Smooth muscle cell (in vitro differentiated cells): ENCODE results near the gene ARSD. TPM values are rescaled to one million over a fixed set of nuclear protein-coding genes. Genes with fewer than 3 reads are reported as not detected.
A peak's percentile ranks its signal among the peaks of the same experiment; 100 is the strongest.

Experiments used
- DNase-seq: peaks from one replicate; lab custom pipeline; 2025; ENCODE audit not compliant: unreplicated experiment; lab: John Stamatoyannopoulos, UW
- H2AFZ ChIP-seq: fragments of 200-600 bp; sonication (generic); 2 replicates; pipeline ENCODE4 v1.6.0; 2016; ENCODE audit warnings: antibody characterized with exemption, low read depth, mild to moderate bottlenecking
- H3F3A ChIP-seq: fragments of 200-600 bp; sonication (generic); 2 replicates; pipeline ENCODE4 v1.6.0; 2017; ENCODE audit warnings: antibody characterized with exemption, low read depth
- H3K27ac ChIP-seq: fragments of 200-600 bp; sonication (generic); 2 replicates; pipeline ENCODE4 v1.5.1; 2016; ENCODE audit warnings: low read depth, mild to moderate bottlenecking
- H3K27me3 ChIP-seq: fragments of 200-600 bp; sonication (generic); 2 replicates; pipeline ENCODE4 v1.6.1; 2016; ENCODE audit warnings: low read depth, mild to moderate bottlenecking
- H3K36me3 ChIP-seq: fragments of 200-600 bp; sonication (generic); 2 replicates; pipeline ENCODE4 v1.5.1; 2016; ENCODE audit warnings: low read depth
- H3K4me1 ChIP-seq: fragments of 200-600 bp; sonication (generic); 2 replicates; pipeline ENCODE4 v1.5.1; 2016; ENCODE audit warnings: low read depth
- H3K4me2 ChIP-seq: fragments of 200-600 bp; sonication (generic); 2 replicates; pipeline ENCODE4 v1.6.0; 2016; ENCODE audit warnings: mild to moderate bottlenecking
- H3K4me3 ChIP-seq: fragments of 200-600 bp; sonication (generic); 2 replicates; pipeline ENCODE4 v1.5.1; 2016; ENCODE audit warnings: mild to moderate bottlenecking
- H3K79me2 ChIP-seq: fragments of 200-600 bp; sonication (generic); 2 replicates; pipeline ENCODE4 v1.6.0; 2016; ENCODE audit warnings: low read depth, mild to moderate bottlenecking
- H3K9ac ChIP-seq: fragments of 200-600 bp; sonication (generic); 2 replicates; pipeline ENCODE4 v1.6.0; 2016; ENCODE audit warnings: low read depth
- H3K9me3 ChIP-seq: fragments of 200-600 bp; sonication (generic); replicated peaks from 2 replicates; pipeline ENCODE4 v1.5.1; 2016; ENCODE audit warnings: low read depth
- H4K20me1 ChIP-seq: fragments of 200-600 bp; sonication (generic); 2 replicates; pipeline ENCODE4 v1.6.0; 2016; ENCODE audit warnings: low read depth
- WGBS: methylation state at CpG from one replicate; pipeline ENCODE4 v1.1.7; 2016; ENCODE audit warnings: low lambda C conversion rate; 5-methylcytosine and 5-hydroxymethylcytosine counted together
- polyA plus RNA-seq: library from polyadenylated mRNA; unstranded; fragments of >200 nt; fragmentation: Nextera tagmentation; extraction: Ambion mirVana; gene quantifications from 2 replicates; pipeline ENCODE4 v1.2.1, GENCODE V29; 2016
- total RNA-seq: library from RNA; depleted of rRNA; stranded (reverse); fragments of >200 nt; gene quantifications from 2 replicates; pipeline ENCODE4 v1.2.3, GENCODE V29; 2014
- TF ChIP-seq, protein P1 (sequence below): fragments of 200-600 bp; sonication (generic); IDR thresholded peaks from 2 replicates; pipeline ENCODE4 v1.5.1; 2017; ENCODE audit warnings: borderline replicate concordance, mild to moderate bottlenecking, antibody characterized with exemption; ENCODE audit not compliant: insufficient read depth, poor library complexity, severe bottlenecking

Gene ARSD
- total and polyA plus RNA-seq, 2 experiments from 2014 or later = 21.1 to 30.7 TPM

DNA sequence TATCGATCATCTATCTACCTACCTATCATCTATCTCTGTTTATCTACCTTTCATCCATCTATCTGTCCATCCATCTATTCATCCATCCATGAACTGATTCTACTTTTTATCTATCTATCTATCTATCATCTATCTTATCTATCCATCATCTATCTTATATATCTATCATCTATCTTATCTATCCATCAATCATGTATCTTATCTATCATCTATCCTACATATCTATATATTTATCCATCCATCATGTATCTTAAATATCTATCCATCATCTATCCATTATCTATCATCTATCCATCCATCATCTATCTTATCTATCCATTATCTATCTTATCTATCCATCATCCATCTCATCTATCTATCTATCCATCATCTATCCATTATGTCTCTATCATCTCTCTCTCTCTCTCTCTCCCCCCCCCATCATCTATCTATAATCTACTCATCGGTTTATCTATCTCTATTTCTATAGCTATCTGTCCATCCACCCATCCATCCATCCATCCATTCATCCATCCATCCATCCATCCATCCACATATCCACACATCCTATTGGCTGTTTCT is 20.9 kb downstream of the ARSD start:
- WGBS = 98% methylated on average over 2 of the region's 2 CpGs
- H3K4me1 ChIP-seq = no peaks in the 10 kb centered on the region

DNA sequence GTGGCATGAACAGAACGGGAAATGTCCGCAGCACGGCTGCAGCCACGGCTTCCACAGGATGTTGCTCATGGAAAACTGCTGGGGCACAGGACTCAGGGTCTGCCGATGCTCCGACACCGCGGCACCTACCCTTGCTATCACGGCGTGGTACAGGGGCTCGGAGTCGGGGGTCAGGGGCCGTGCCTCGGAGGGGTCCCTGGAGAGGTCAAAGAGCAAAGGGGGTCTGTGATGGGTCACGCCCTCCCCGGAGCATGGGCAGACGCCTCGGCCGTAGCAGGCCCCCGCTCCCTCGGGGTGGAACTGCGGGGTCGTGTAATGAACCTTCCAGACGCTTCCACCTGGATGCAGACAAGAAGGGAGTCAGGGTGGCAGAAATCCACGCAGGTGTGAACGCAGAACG is 21.8 kb downstream of the ARSD start:
- Histone ChIP-seq H2AFZ (no peak overlapping the region), H3K4me1 (no peaks in the 10 kb centered on the region), H3K9me3 (no peaks in the 10 kb centered on the region), H3K4me3 (no peak overlapping the region), H3K36me3 (no peaks in the 10 kb centered on the region), H3K79me2 (no peaks in the 10 kb centered on the region), H3K9ac (no peak overlapping the region), H4K20me1 (no peaks in the 10 kb centered on the region), H3K4me2 (no peak overlapping the region), H3K27ac (no peak overlapping the region), H3K27me3 (no peaks in the 10 kb centered on the region), H3F3A (no peaks in the 10 kb centered on the region)
- WGBS = 98% methylated on average over 18 of the region's 27 CpGs
- TF ChIP-seq, protein P1, sequence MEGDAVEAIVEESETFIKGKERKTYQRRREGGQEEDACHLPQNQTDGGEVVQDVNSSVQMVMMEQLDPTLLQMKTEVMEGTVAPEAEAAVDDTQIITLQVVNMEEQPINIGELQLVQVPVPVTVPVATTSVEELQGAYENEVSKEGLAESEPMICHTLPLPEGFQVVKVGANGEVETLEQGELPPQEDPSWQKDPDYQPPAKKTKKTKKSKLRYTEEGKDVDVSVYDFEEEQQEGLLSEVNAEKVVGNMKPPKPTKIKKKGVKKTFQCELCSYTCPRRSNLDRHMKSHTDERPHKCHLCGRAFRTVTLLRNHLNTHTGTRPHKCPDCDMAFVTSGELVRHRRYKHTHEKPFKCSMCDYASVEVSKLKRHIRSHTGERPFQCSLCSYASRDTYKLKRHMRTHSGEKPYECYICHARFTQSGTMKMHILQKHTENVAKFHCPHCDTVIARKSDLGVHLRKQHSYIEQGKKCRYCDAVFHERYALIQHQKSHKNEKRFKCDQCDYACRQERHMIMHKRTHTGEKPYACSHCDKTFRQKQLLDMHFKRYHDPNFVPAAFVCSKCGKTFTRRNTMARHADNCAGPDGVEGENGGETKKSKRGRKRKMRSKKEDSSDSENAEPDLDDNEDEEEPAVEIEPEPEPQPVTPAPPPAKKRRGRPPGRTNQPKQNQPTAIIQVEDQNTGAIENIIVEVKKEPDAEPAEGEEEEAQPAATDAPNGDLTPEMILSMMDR = no peak
- DNase-seq = no peak

More for the DNA sequence above, 20.9 kb downstream of the ARSD start:
- no peaks in the 10 kb centered on the region for H3K27me3 ChIP-seq
- no peak overlapping the region for H3K4me3 ChIP-seq
- no peaks in the 10 kb centered on the region for H4K20me1 ChIP-seq
- no peak overlapping the region for H2AFZ ChIP-seq
- H3K27ac ChIP-seq = no peak overlapping the region
- TF ChIP-seq, protein P1 = no peak
- H3K36me3 ChIP-seq = no peaks in the 10 kb centered on the region
- H3K4me2 ChIP-seq = no peak overlapping the region
- no peak overlapping the region for H3K9ac ChIP-seq
- H3K9me3 ChIP-seq = no peaks in the 10 kb centered on the region
- H3K79me2 ChIP-seq = no peaks in the 10 kb centered on the region
- H3F3A ChIP-seq = no peaks in the 10 kb centered on the region
- DNase-seq = no peak

DNA sequence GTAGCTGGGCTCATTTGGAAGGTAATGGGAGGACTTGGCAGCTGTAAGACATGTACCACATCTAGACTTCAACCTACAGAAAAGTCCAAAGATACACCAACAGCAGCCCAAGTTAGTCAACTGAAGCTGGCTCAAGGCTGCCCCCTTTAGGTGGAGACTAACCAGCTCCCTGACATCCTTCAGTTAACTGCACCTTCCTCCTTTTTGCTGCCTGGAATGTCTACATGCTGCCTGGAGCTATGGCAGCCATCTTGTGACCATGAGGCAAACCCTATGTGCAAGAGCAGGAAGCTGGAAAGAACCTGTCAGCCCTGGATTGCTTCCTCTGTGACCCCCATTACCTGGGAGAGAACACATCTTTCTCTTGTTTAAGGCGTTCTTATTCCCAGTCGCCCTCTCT is 25.8 kb downstream of the ARSD start:
- Histone ChIP-seq H3K79me2 (no peaks in the 10 kb centered on the region), H3K36me3 (no peaks in the 10 kb centered on the region), H3K9ac (no peak overlapping the region), H3K27ac (no peak overlapping the region), H3K4me2 (no peak overlapping the region), H2AFZ (no peak overlapping the region), H3K27me3 (no peaks in the 10 kb centered on the region), H4K20me1 (no peaks in the 10 kb centered on the region), H3F3A (peaks cover 13% of the 10 kb centered on the region), H3K4me1 (peaks cover 7% of the 10 kb centered on the region), H3K9me3 (no peaks in the 10 kb centered on the region), H3K4me3 (no peak overlapping the region)
- TF ChIP-seq, protein P1 = peak; percentile 21
- no peak for DNase-seq
- 97% methylated on average over 2 of the region's 2 CpGs for WGBS

DNA sequence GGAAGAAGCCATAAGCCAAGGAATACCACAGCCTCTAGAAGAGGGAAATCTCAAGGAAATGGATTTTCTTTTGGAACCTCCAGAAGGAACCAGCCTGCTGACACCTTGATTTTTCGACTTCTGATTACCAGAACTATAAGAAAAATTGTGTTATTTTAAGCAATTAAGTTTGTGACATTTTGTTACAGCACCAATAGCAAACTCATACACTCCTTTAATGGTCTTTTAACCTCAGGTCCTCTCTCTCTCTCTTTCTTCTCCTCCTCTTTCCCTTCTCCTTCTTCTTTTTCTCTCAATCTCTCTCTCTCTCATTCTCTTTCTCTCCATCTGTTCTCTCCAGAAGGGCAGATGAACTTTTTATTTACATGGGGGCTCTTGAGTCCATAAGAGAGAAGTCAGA is 26.3 kb downstream of the ARSD start:
- 88% methylated on average over 1 of the region's 1 CpG for WGBS
- H4K20me1 ChIP-seq = no peaks in the 10 kb centered on the region
- H3K27me3 ChIP-seq = no peaks in the 10 kb centered on the region
- H3K4me3 ChIP-seq = no peak overlapping the region
- H3K9ac ChIP-seq = no peak overlapping the region
- H3K4me2 ChIP-seq = no peak overlapping the region
- H3K79me2 ChIP-seq = no peaks in the 10 kb centered on the region
- no peaks in the 10 kb centered on the region for H3K36me3 ChIP-seq
- H3K27ac ChIP-seq = no peak overlapping the region
- no peak overlapping the region for H2AFZ ChIP-seq
- no peak for DNase-seq
- H3K4me1 ChIP-seq = peaks cover 13% of the 10 kb centered on the region
- peaks cover 18% of the 10 kb centered on the region for H3F3A ChIP-seq
- TF ChIP-seq, protein P1 = no peak
- H3K9me3 ChIP-seq = no peaks in the 10 kb centered on the region
